ENCODE results near the gene MYO18A. TPM values are rescaled to one million over a fixed set of nuclear protein-coding genes. Genes with fewer than 3 reads are reported as not detected.
"Not testable (repeated sequence)": the region's sequence is repeated elsewhere in the genome, so short reads cannot be mapped to it uniquely, and the experiment has no call there.

MYO18A gene
- total and polyA plus RNA-seq, 2 experiments from 2014 or later = 186 to 564 TPM

GRCh38 chr17:29210879-29211278 lies 30.7 kb upstream of the MYO18A start:
- no peaks in the 10 kb centered on the region for H3K36me3 ChIP-seq
- no peak for TF ChIP-seq CTCF (IDR thresholded peaks at IDR 0.05; ENCODE audit: low read depth, low read length)
- H3K9me3 ChIP-seq (ENCODE audit: low read depth) = no peaks in the 10 kb centered on the region
- H3K4me3 ChIP-seq = no peak overlapping the region
- no peak overlapping the region for H3K27ac ChIP-seq
- no peak for DNase-seq (ENCODE audit: low read depth in 1 of 2, low spot score in 1 of 2)
- H3K27me3 ChIP-seq = no peaks in the 10 kb centered on the region
- no peaks in the 10 kb centered on the region for H3K4me1 ChIP-seq (ENCODE audit: low read depth)

- Histone ChIP-seq H3K36me3 (no peaks in the 10 kb centered on the region), H3K4me3 (no peak overlapping the region), H3K4me1 (ENCODE audit: low read depth) (no peaks in the 10 kb centered on the region), H3K27ac (no peak overlapping the region), H3K9me3 (ENCODE audit: low read depth) (no peaks in the 10 kb centered on the region), H3K27me3 (no peaks in the 10 kb centered on the region)
- no peak for DNase-seq (ENCODE audit: low read depth in 1 of 2, low spot score in 1 of 2)
- TF ChIP-seq CTCF (IDR thresholded peaks at IDR 0.05; ENCODE audit: low read depth, low read length) = no peak
Observed at GRCh38 chr17:29209073-29209472, 28.9 kb upstream of the MYO18A start.

GRCh38 chr17:29207975-29208374 lies 27.8 kb upstream of the MYO18A start:
- Histone ChIP-seq H3K27ac (no peak overlapping the region), H3K9me3 (ENCODE audit: low read depth) (no peaks in the 10 kb centered on the region), H3K27me3 (no peaks in the 10 kb centered on the region), H3K4me1 (ENCODE audit: low read depth) (no peaks in the 10 kb centered on the region), H3K36me3 (no peaks in the 10 kb centered on the region), H3K4me3 (no peak overlapping the region)
- no peak for TF ChIP-seq CTCF (IDR thresholded peaks at IDR 0.05; ENCODE audit: low read depth, low read length)
- DNase-seq (ENCODE audit: low read depth in 1 of 2, low spot score in 1 of 2) = no peak

- no peak overlapping the region for H3K27ac ChIP-seq
- H3K4me1 ChIP-seq (ENCODE audit: low read depth) = no peaks in the 10 kb centered on the region
- H3K27me3 ChIP-seq = no peaks in the 10 kb centered on the region
- no peak for TF ChIP-seq CTCF (IDR thresholded peaks at IDR 0.05; ENCODE audit: low read depth, low read length)
- peak; percentile 35 to 57 for DNase-seq (ENCODE audit: low read depth in 1 of 2, low spot score in 1 of 2)
- H3K36me3 ChIP-seq = no peaks in the 10 kb centered on the region
- no peaks in the 10 kb centered on the region for H3K9me3 ChIP-seq (ENCODE audit: low read depth)
- H3K4me3 ChIP-seq = no peak overlapping the region
Observed at GRCh38 chr17:29205047-29205446, 24.8 kb upstream of the MYO18A start.

- not testable (repeated sequence) for H3K4me3 ChIP-seq; H3K9me3 ChIP-seq (ENCODE audit: low read depth); H3K36me3 ChIP-seq; H3K27me3 ChIP-seq; H3K4me1 ChIP-seq (ENCODE audit: low read depth); H3K27ac ChIP-seq
- peak in 1 of 2 donors; percentile 52 for DNase-seq (ENCODE audit: low read depth in 1 of 2, low spot score in 1 of 2)
Observed at GRCh38 chr17:29204068-29204804, 24.0 kb upstream of the MYO18A start.

- no peak overlapping the region for H3K27ac ChIP-seq
- no peaks in the 10 kb centered on the region for H3K27me3 ChIP-seq
- no peak for DNase-seq (ENCODE audit: low read depth in 1 of 2, low spot score in 1 of 2)
- H3K36me3 ChIP-seq = no peaks in the 10 kb centered on the region
- H3K9me3 ChIP-seq (ENCODE audit: low read depth) = no peaks in the 10 kb centered on the region
- peaks cover 4% of the 10 kb centered on the region for H3K4me1 ChIP-seq (ENCODE audit: low read depth)
- H3K4me3 ChIP-seq = no peak overlapping the region
- TF ChIP-seq CTCF (IDR thresholded peaks at IDR 0.05; ENCODE audit: low read depth, low read length) = no peak
Observed at GRCh38 chr17:29197516-29198272, 17.5 kb upstream of the MYO18A start.
